NCI-H146 treated with DMSO at 0.1 percent for 48 hours (cell line): ENCODE data around the gene LGALS8.
A peak's percentile ranks its signal among the peaks of the same experiment; 100 is the strongest.

Experiments used
- DNase-seq: peaks from one replicate; lab custom pipeline; 2025; ENCODE audit not compliant: unreplicated experiment; lab: John Stamatoyannopoulos, UW

Gene LGALS8

DNA sequence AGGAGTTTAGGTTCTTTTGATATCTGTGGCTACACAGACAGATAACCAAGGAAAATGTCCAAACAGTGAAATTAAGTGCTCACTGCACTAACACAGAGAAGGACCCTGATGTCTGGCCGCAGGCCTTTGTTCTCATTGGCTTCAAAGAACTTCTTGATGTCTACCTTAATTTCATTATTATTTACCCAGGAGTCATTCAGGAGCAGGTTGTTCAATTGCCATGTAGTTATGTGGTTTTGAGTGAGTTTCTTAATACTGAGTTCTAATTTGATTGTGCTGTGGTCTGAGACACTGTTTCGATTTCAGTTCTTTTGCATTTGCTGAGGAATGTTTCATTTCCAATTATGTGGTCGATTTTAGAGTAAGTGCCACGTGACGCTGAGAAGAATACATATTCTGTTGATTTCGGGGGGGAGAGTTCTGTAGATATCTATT lies 15.2 kb upstream of the LGALS8 start:
- no peak for DNase-seq

DNA sequence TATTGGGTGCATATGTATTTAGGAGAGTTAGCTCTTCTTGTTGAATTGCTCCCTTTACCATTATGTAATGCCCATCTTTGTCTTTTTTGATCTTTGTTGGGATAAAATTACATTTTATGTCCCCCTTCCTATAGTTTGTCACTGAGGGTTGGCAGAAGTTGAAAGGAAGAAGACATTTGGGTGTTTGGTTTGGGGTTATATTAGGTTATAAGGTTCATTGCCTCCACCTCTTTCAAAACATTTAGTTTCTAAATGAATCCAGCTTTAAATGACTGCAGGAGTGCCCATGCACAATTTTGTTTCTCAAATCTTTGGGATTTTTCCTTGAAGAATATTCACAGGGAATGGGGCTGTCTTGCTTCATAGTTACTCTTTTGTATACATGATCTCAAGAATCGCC lies 14.6 kb upstream of the LGALS8 start:
- no peak for DNase-seq

DNA sequence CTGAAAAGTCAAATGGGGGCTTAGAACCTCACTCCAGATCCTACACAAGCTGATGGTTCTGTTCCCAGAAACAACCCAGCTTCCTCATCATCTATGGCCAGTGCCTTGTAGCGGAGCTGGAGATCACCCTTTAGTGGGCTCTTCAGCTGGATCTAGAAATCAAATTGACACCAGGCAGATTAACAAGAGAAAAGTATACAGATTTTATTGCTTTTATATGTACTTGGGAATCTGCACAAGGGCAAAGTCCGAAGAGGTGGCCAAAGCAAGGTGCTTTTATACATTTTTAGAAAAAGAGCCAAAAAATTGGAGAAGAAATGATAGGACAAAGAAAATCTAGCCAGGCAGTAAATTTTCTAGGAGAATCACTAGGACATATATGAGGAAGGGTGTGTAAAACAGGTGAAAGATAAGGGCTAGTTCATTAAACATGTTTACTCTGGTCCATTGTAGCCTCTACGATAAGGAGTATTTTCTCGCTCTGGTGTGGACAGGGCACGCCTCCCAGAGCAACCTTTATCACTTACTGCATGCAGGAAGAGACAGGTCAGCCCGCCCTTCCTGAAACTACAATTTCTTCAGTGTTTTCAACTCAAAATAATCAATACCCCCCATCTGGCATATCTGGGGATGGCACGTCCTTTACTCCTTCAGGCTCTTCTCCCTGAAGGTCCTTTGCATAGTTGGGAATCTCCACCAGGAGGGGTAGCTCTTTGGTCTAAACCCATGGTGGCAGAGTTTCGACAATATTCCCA lies 14.0 kb upstream of the LGALS8 start:
- no peak for DNase-seq

DNA sequence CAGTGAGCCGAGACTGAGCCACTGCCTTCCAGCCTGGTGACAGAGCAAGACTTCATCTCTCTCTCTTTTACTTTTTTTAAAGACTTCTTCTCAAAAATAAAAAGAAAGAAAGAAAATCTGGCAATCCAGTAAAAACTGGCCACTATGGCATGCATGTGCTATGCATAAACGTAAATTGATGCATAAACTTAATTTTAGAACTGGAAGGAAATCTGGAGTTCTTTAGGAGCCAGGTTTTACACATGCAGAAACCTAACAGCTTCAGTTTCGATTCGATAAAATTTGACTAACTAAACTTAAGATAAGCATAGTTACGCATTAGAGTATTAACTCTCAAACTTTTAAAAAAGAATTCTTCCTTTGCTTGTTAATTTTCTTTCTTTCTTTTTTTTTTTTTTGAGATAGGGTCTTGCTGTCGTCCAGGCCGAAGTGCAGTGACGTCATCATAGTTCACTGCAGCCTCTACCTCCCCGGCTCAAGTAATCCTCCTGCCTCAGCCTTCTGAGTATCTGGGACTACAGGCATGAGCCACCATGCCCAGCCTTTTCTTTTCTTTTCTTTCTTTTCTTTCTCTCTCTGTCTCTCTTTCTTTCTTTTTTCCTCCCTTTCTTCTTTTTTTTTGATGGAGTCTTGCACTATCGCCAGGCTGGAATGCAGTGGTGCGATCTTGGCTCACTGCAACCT lies 11.9 kb upstream of the LGALS8 start:
- DNase-seq, result no peak

- DNase-seq, result peak; percentile 68
Observed at GRCh38 chr1:236514703-236515442, 8.9 kb upstream of the LGALS8 start.

GRCh38 chr1:236515443-236515958 lies 8.3 kb upstream of the LGALS8 start:
- DNase-seq, result peak; percentile 63

- DNase-seq, result peak; percentile 41
Observed at GRCh38 chr1:236516929-236517704, 6.7 kb upstream of the LGALS8 start.

DNA sequence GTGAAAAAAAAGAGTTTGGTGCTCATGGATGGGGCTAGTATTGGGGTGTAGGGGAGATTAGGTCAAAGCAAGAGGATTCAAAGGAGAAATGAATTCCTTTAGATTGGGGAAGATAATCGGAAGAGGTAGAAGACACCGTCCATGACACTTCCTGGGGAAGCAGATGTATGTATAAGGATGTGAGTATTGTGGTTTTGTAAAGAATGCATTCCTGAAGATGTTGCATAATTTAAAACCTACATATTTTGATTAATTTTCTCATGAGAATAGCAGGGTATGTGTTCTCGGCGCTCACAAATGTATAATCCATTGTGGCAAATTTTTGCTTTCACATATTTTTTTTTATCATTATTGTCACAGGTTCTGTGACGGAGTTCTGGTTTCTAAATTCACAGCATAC lies 5.5 kb upstream of the LGALS8 start:
- no peak for DNase-seq

DNA sequence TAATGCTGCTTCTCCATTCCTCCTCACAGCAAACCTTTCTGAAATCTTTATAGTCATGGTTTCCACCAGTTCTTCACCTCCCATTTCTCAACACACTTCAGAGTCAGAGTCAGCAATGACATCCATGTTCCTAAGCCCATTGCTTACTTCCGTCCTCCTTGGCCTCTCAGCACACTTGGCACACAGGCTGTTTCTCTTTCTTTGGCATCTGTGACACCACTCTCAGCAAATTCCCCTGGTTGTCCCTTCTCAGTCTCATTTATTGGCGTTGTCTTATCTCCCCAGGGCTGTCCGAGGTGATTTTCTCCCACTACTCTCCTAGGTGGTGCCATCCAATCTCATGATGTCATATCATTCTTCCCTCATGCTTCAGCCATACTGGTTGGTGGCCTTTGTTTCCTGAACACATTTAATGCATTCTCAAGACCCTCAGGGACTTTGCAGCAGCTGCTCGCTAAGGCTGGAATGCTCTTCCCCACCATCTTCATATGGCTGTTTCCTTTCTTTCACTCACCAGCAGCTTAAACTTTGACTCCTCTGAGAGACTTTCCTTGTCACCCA lies 3.3 kb upstream of the LGALS8 start:
- DNase-seq, result no peak

- no peak for DNase-seq
Observed at GRCh38 chr1:236522937-236523703, 662 bp upstream of the LGALS8 start.

- peak; percentile 40 for DNase-seq
Observed at GRCh38 chr1:236524142-236524894, 536 bp downstream of the LGALS8 start.

DNA sequence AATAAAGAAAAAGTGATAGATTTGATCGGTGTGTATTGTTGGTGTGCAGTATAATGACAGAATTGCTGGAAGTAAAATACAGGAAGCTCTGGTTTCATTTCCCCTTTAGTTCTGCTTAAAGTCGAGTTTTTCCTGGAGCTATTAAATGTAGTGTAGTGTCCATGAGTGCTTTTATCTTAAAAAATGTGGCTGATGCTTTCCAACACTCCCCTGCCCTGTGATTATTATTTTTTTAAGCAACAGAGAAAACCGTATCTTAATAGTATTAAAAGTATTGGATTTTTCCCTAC lies 1.1 kb downstream of the LGALS8 start:
- DNase-seq, result no peak

DNA sequence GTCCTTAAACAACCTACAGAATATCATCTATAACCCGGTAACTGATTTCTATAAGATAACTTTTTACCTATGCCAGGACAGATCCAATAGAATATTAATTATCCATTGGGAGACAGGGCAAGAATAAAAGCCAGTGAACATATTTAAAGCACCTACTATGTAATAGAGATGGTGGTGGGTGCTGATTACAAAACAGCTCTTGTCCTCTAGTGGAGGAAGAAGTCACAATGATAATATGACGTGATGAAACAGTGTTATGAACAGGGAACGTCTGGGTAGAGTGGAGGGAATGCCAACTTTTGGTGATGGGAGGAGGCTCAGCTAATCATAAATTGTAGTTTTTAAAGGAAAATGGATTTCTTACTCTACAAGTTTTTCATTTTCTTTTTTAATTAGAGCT lies 2.3 kb downstream of the LGALS8 start:
- DNase-seq, result no peak

DNA sequence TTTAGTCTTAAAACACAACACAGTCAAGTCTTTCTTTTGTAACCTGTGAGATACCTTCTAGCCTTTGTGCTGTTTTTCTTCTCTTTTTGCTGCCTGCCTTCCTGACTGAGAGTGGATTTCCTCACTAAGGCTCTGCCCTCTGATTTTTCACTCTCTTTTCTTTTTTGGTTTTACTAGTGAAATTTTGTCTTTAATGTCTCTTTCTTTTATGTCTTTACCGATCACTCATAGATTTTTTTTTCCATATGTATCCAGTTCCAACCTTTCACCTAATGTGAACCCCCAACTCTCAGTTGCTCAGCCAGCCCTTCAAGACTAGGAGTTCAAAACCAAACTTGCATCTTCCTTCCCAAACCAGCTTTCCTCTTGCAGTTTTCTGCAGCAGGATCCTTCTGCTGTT lies 6.5 kb downstream of the LGALS8 start:
- DNase-seq, result no peak

DNA sequence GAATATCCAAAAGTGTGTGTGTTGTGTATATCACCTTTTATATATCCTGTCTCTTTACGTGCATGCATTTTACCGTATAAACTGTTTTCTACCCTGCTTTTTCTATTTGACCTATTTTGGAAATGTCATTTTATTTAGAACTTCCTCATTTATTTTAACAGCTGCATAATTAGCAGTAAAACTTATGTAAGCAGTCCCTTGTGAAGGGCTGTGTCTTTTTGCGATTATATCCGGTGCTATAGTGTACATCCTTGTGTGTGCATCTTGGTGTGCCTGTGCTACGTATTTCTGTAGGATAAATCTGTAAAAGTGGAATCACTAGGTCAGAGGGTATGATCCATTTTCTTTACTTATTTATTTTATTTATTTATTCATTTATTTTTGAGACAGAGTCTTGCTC lies 7.2 kb downstream of the LGALS8 start:
- no peak for DNase-seq

DNA sequence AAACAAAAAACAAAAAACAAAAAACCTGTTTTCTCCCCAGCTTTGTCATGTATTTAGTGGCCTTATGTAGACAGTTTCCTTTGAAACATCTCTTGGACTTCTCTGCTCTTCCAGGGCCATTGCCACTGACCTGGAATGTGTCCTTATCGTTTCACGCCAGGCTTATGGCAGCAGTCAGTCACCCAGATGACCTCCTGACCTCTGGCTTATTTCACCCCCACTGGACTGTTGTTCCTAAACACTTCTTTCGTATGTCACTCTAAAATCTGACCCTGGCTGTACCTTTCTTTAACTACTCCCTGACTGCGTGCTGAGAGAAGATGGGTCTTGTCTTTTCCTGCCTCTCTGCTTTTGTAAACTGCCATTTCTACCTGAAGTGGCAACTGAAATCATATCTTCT lies 9.1 kb downstream of the LGALS8 start:
- no peak for DNase-seq

DNA sequence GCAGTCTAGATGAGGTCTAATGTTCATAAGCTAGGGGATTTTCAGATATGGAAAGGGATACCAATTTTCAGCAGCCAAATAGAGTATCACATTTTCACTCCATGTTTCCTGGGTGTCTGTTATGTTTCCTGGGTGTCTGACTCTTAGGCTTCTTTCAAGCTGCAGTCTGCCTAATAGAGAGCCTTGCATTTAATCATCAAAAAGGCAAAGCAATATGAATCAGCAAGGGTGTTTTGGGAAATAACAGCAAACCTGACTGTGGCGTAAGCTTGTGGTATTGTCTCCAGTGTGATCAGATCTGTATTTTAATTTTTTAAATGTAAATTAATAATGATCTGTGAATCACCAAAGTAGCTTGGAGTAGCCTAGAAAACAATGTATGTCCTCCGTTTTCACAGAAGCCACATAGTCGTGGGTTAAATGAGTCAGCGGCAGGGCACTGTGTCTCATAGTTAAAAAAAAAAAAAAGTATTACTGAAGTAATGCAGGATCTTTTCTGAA lies 10.4 kb downstream of the LGALS8 start:
- no peak for DNase-seq

- no peak for DNase-seq
Observed at GRCh38 chr1:236535190-236535589, 11.4 kb downstream of the LGALS8 start.

- peak; percentile 98 for DNase-seq
Observed at GRCh38 chr1:236535662-236536161, 11.9 kb downstream of the LGALS8 start.
